HG03457 (cell line): Measurements from ENCODE around the gene WWOX.

Experiments used
- ATAC-seq: cut with Tn5 transposase; IDR thresholded peaks from one replicate; pipeline ENCODE4 v1.9.1; 2021; ENCODE audit warnings: moderate number of reproducible peaks; ENCODE audit not compliant: unreplicated experiment

WWOX gene

DNA sequence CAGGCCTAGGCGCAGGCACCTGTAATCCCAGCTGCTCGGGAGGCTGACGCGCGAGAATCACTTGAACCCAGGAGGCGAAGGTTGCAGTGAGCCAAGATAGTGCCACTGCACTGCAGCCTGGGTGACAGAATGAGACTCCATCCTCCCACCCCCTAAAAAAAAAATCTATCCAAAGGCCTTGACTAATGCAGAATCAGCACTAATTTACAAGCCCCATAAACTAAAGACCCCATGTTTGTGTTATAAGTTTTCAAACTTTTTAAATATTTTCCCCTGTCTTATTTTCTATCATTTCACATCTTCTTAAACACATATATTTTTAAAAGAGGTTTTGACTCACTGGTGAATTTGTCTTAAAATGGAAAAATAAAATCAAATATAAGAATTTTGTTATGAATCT, 713.1 kb downstream of the WWOX start:
- no peak for ATAC-seq

- ATAC-seq = no peak
These were observed 714.3 kb downstream of the WWOX start for GRCh38 chr16:78813661-78814311.

GRCh38 chr16:78815713-78816112, 716.3 kb downstream of the WWOX start:
- no peak for ATAC-seq

DNA sequence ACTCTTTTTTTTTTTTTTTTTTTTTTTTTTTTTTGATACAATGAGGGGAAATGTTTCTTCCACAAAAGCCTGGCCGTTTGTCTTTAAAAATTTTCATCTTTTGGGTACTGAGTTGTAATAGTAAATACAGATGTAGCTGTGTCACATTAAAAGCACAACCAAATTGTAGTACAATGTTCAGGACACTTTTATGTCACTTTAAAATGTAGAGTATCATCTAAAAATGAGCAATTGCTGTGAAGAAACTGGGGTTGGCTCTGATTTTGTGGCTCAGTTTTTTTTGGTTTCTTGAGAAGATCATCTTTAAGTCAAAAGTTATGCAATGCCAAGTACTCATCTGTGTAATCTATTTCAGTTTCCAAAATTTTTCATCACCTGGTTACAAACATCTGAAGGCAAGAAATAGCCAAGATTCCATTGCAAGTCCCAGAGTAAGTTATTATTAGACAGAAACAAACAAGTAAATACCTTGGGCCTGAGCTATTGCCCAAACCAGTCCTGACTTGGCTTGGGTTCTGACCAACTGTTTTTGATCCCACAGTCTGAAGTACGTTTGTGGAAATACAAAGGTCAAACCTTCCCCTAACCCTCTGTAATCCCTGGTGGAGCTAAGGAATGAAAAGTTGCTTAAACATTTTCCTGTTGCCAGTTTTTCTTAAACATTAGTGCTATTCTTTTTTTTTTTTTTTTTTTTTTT, 717.2 kb downstream of the WWOX start:
- no peak for ATAC-seq

DNA sequence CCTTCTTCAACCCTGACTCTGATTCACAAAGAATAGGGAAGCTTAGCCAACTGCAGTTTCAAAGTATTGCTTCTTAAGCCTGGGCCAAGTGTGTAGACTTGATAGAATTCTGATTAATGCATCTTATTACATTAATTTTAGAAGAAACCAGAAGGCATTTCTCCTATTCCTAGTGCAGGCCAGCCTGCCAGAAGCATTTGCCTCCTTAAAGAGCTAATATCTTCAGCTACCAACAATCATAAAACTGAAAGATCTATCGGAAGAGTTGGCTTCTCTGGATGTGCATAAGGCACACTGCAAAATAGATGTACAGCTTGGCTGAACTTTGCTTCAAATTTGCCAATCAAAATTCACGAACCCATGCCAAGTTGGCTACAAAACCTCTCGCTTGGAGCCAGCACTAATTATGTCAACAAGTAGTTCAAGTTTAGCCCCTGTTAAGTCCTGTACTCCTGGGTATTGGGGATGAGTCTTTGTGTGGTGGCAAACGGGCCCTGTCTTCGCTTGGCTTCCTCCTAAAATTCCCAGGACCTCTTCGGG, 717.8 kb downstream of the WWOX start:
- ATAC-seq = no peak

GRCh38 chr16:78821335-78821734, 721.9 kb downstream of the WWOX start:
- ATAC-seq = no peak

DNA sequence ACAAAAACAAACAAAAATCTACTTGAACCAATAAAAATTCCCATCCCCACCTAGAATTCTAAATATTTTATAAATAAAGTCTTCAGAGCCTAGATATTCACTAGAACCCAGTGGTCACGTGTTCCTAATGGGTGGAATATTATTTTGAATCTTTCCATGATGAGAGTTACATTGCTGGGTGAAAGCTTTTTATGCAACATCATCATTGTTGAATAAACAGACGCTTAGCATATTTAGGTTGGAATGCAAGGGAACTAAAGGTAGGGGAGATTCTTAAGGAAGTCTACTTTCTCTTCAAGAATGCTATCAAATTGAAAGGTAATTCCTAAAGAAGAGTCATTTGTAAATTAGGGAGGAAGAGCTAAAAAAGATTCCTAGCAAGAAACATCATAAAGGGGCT, 723.1 kb downstream of the WWOX start:
- ATAC-seq = no peak

- ATAC-seq = no peak
These were observed 723.6 kb downstream of the WWOX start for GRCh38 chr16:78823027-78823426.

DNA sequence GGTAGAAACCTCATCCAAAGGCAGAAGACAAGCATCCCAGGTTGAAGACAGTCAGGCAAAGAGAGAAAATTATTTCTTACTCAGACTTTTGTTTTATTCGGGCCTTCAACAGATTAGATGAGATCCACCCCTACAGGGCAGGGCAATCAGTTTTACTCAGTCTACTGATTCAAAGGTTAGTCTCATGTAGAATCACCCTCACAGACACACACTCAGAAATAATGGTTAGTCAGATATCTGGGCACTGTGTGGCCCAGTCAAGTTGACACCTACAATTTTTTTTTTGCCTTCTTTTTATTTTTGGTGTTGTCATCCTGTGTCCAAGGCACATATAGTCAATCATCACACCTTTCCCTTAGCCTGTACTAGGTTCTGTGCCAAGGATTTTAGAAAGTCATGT, 729.8 kb downstream of the WWOX start:
- ATAC-seq = no peak

DNA sequence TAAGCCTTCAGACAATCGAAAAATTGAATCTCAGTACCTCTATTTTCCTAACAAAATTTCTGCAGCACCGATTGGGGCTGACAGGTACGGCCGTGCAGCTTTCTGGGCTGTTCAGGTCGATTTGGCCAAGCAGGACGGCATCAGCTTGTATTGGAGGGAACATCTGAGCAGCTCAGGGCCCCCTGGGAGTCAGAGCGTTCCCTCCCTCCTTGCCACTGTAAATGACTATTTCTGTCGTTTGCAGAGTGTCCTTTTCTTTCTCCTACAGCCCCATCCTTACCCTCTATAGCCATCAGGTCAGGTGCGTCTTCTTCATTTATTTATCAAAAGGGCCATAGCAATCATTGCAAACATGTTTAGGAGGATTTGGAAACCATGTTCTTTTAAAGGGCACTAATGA, 731.1 kb downstream of the WWOX start:
- ATAC-seq = no peak

DNA sequence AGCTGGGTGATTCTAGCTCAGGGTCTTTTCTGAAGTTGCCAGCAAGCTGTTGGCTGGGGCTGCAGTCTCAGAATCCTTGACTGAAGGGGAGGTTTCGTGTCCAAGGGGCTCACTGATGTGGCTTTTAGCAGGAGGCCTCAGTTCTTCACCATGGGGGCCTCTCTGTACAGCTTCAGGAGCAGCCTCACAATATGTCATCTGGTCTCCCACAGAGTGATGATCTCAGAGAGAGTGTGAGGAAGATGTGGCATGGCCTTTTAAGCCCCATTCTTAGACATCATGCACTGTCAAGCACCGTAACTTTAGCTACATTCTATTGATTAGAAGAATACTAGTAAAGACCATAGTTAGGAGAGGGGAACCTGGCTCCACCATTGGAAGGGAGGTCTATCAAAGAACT, 732.6 kb downstream of the WWOX start:
- ATAC-seq = no peak

GRCh38 chr16:78836802-78837491, 737.5 kb downstream of the WWOX start:
- ATAC-seq = no peak

DNA sequence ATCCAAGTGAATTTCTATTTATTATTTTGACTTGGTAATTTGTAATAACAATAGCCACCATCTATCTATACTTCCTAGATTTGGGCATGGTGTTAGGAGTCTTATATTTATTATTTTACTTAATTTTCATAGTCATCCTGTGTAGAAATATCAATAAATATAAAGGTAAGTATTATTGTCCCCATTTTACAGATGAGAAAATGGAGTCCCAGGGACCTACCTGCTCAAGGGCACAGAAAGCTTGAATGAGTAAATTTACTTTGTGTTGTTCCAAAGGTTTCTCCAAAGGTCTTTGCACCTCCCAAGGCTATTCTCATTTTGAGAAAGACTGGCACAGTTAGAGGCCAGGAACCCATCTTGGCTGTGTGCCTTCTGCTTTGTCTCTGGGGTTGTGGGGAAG, 738.3 kb downstream of the WWOX start:
- no peak for ATAC-seq

DNA sequence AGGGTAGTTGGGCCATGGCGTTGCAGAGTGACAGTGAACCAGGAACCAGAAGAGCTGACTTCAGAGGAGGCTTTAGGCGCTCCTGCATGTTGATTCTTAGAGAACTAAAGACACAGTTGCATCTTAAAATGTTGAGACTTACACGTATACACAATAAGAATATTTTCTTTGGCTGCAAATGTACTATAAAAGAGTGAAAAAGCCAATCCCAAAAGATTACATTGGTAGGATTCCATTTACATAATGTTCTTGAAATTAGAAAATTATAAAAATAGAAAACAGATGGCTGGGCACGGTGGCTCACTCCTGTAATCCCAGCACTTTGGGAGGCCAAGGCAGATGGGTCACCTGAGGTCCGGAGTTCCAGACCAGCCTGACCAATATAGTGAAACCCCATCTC, 738.8 kb downstream of the WWOX start:
- ATAC-seq = no peak

DNA sequence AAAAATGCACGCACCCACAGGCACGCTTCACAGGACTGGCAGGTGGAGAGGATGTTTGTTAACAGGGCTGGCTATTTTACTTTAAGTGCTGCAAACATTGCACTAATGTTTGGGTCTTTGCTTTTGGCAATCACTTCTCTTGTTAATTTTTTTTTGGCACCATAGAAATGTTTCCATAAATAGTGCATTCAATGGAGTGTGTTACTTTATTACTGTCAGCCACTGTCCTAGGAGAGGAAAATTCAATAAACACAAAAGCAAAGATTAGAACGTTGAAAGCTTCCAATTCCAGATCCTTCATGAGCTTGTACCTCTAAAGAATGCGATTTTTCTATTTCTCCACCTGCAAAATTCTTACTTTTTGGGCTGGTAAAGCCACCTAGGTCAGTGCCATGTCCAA, 743.5 kb downstream of the WWOX start:
- ATAC-seq = no peak

- ATAC-seq = no peak
These were observed 744.5 kb downstream of the WWOX start for GRCh38 chr16:78843978-78844377.

- ATAC-seq = no peak
These were observed 745.2 kb downstream of the WWOX start for GRCh38 chr16:78844682-78845081.

GRCh38 chr16:78851266-78851665, 751.8 kb downstream of the WWOX start:
- ATAC-seq = no peak

GRCh38 chr16:78852081-78852635, 752.7 kb downstream of the WWOX start:
- ATAC-seq = no peak

DNA sequence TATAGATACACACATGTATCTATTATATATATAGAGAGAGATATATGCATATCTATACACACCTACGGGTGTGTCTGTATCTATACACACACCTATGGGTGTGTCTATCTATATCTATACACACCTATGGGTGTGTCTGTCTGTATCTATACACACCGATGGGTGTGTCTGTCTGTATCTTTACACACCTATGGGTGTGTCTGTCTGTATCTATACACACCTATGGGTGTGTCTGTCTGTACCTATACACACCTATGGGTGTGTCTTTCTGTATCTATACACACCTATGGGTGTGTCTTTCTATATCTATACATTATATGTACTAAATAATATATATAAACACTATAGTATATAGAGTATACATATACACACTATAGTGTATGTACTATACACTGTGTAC, 762.6 kb downstream of the WWOX start:
- ATAC-seq = no peak

GRCh38 chr16:78866521-78866920, 767.1 kb downstream of the WWOX start:
- no peak for ATAC-seq

DNA sequence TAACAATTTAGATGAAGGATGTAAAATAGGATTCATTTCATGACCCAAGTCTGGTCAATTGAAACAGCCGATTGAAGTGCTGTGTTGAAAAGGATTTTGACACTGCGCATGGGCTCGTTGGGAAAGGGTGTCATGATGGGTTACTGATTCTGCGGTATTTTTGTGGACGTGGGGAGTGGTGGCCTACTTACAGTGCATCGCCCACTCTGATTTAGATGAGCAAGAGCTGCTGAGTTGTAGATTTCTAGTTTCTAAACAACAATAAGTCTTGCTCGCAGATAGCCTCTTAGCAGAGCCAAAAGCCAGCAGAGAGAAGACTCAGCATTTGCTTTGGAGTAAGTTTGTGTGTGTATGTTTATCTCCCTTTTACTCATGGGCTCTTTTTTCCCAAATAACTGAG, 770.0 kb downstream of the WWOX start:
- ATAC-seq = no peak
